Tibial artery (tissue), 4 donors: ENCODE data around the gene SUCLG2.

Experiments used
- DNase-seq, 2 donors: peaks; one replicate each; pipeline ENCODE4 v3.0.0-alpha.2; 2019
- H3K27ac ChIP-seq, 2 donors: fragments of 200-600 bp; sonication (generic) in 1 of 2; 1 replicate in 1 of 2; 2 replicates in 1 of 2; pipeline ENCODE4 v1.5.1; 2018 to 2019; ENCODE audit warnings: mild to moderate bottlenecking in 1 of 2
- H3K27me3 ChIP-seq, 2 donors: fragments of 200-600 bp; sonication (generic) in 1 of 2; one replicate each; pipeline versions ENCODE4 v1.5.1 to v1.6.0; 2016 to 2019
- H3K36me3 ChIP-seq, 3 donors: fragments of 200-600 bp; sonication (generic) in 2 of 3; one replicate each; pipeline ENCODE4 v1.5.1; 2016 to 2019; ENCODE audit warnings: mild to moderate bottlenecking in 2 of 3
- H3K4me1 ChIP-seq, 4 donors: fragments of 200-600 bp; sonication (generic) in 2 of 4; 1 replicate in 3 of 4; 2 replicates in 1 of 4; pipeline ENCODE4 v1.5.1; 2016 to 2019
- H3K4me3 ChIP-seq, 2 donors: fragments of 200-600 bp; sonication (generic) in 1 of 2; 1 replicate in 1 of 2; 2 replicates in 1 of 2; pipeline ENCODE4 v1.5.1; 2018 to 2019; ENCODE audit warnings: mild to moderate bottlenecking in 2 of 2
- H3K9me3 ChIP-seq, 3 donors: fragments of 200-600 bp; sonication (generic) in 1 of 3; one replicate each; pipeline ENCODE4 v1.5.1; 2016 to 2019
- CTCF ChIP-seq, 2 experiments: fragments of 200-600 bp in 1 of 2; fragments of 450-650 bp in 1 of 2; IDR thresholded peaks; one replicate each; pipeline ENCODE4 v1.5.1; 2017 to 2019; ENCODE audit warnings: antibody characterized with exemption in 2 of 2, mild to moderate bottlenecking in 1 of 2, moderate library complexity in 1 of 2
- intact Hi-C: fragments of 100-400 bp; cut with DNase I; formaldehyde crosslinking; loops from one replicate; pipeline ENCODE4 v1.15.0; 2023; ENCODE audit warnings: low total_unique reads

SUCLG2 gene

GRCh38 chr3:67534594-67534993, 119.8 kb downstream of the SUCLG2 start:
- Histone ChIP-seq H3K4me3 (no peak overlapping the region), H3K36me3 (no peaks in the 10 kb centered on the region), H3K4me1 (peaks cover 0 to 8% (median under 1%) of the 10 kb centered on the region in 4 donors), H3K27me3 (no peaks in the 10 kb centered on the region), H3K27ac (no peak overlapping the region), H3K9me3 (no peaks in the 10 kb centered on the region)
- intact Hi-C loops, result no loop called here
- TF ChIP-seq CTCF (IDR thresholded peaks at IDR 0.05), result no peak
- no peak for DNase-seq

GRCh38 chr3:67531181-67532101, 123.0 kb downstream of the SUCLG2 start:
- Histone ChIP-seq H3K36me3 (peaks cover 9 to 16% (median 16%) of the 10 kb centered on the region in 3 donors), H3K27me3 (no peaks in the 10 kb centered on the region), H3K9me3 (no peaks in the 10 kb centered on the region), H3K4me3 (no peak overlapping the region), H3K4me1 (peaks cover 0 to 8% (median 3%) of the 10 kb centered on the region in 4 donors), H3K27ac (no peak overlapping the region)
- no peak for TF ChIP-seq CTCF (IDR thresholded peaks at IDR 0.05)
- no peak for DNase-seq
- intact Hi-C loops, result no loop called here

GRCh38 chr3:67529915-67530314, 124.5 kb downstream of the SUCLG2 start:
- no peaks in the 10 kb centered on the region for H3K27me3 ChIP-seq
- no peak overlapping the region for H3K27ac ChIP-seq
- H3K36me3 ChIP-seq, result peaks cover 16 to 25% (median 21%) of the 10 kb centered on the region in 3 donors
- no peaks in the 10 kb centered on the region for H3K9me3 ChIP-seq
- H3K4me3 ChIP-seq, result no peak overlapping the region
- intact Hi-C loops, result loop anchor here (5.0 kb wide), 1 partner anchor 993 kb away; no protein-coding TSS in a partner anchor
- no peak for DNase-seq
- H3K4me1 ChIP-seq, result peaks cover 0 to 8% (median 3%) of the 10 kb centered on the region in 4 donors
- TF ChIP-seq CTCF (IDR thresholded peaks at IDR 0.05), result no peak

- Histone ChIP-seq H3K36me3 (peaks cover 16 to 25% (median 21%) of the 10 kb centered on the region in 3 donors), H3K27ac (no peak overlapping the region), H3K4me1 (peaks cover 0 to 8% (median 3%) of the 10 kb centered on the region in 4 donors), H3K27me3 (no peaks in the 10 kb centered on the region), H3K9me3 (no peaks in the 10 kb centered on the region), H3K4me3 (no peak overlapping the region)
- DNase-seq, result no peak
- no peak for TF ChIP-seq CTCF (IDR thresholded peaks at IDR 0.05)
- intact Hi-C loops, result loop anchor here (5.0 kb wide), 1 partner anchor 992 kb away; no protein-coding TSS in a partner anchor
Measured at GRCh38 chr3:67529337-67529736, 125.1 kb downstream of the SUCLG2 start.

- intact Hi-C loops, result loop anchor here (5.0 kb wide), 1 partner anchor 989 kb away; no protein-coding TSS in a partner anchor
- Histone ChIP-seq H3K4me1 (peaks cover 0 to 5% (median 0%) of the 10 kb centered on the region in 4 donors), H3K9me3 (no peaks in the 10 kb centered on the region), H3K36me3 (peaks cover 16 to 25% (median 21%) of the 10 kb centered on the region in 3 donors), H3K4me3 (no peak overlapping the region), H3K27me3 (no peaks in the 10 kb centered on the region), H3K27ac (no peak overlapping the region)
- TF ChIP-seq CTCF (IDR thresholded peaks at IDR 0.05), result no peak
- no peak for DNase-seq
Measured at GRCh38 chr3:67526246-67526645, 128.2 kb downstream of the SUCLG2 start.
